HEK293 (cell line): ENCODE data around the gene ZNF836.

Experiments
- CTCF ChIA-PET: fragments of 350-600 bp; formaldehyde crosslinking; extraction: SDS; loops from one replicate; lab custom pipeline; 2021; ENCODE audit warnings: antibody characterized with exemption; lab: Yijun Ruan, JAX
- POLR2A ChIA-PET: fragments of 300-600 bp; formaldehyde crosslinking; extraction: SDS; loops from one replicate; lab custom pipeline; 2020; ENCODE audit warnings: antibody characterized with exemption, inconsistent platforms; lab: Yijun Ruan, JAX
- H3K27ac ChIP-seq: fragments of 200-500 bp; sonication (Bioruptor generic); 2 replicates; pipeline ENCODE4 v1.5.1; 2014; ENCODE audit warnings: low read depth, low read length, control low read depth, inconsistent platforms; ENCODE audit errors: extremely low read depth
- H3K36me3 ChIP-seq, 2 experiments: fragments of 200-500 bp in 1 of 2; sonication (Bioruptor generic) in 1 of 2; 1 replicate in 1 of 2; 2 replicates in 1 of 2; pipeline ENCODE4 v1.5.1; 2014 to 2017; ENCODE audit warnings: inconsistent platforms in 2 of 2, low read length in 2 of 2; ENCODE audit not compliant: control insufficient read depth in 2 of 2, insufficient read depth in 1 of 2
- H3K4me1 ChIP-seq: fragments of 200-500 bp; sonication (Bioruptor generic); 2 replicates; pipeline ENCODE4 v1.5.1; 2014; ENCODE audit warnings: mild to moderate bottlenecking, low read length, inconsistent platforms; ENCODE audit not compliant: control insufficient read depth, insufficient read depth
- H3K4me3 ChIP-seq: 2 replicates; pipeline ENCODE4 v1.5.1; 2011; ENCODE audit warnings: low read depth, mild to moderate bottlenecking, control low read depth, low read length, moderate library complexity
- H3K9me3 ChIP-seq: fragments of 200-500 bp; sonication (Bioruptor generic); 2 replicates; pipeline ENCODE4 v1.5.1; 2014; ENCODE audit warnings: low read depth, low read length, inconsistent platforms; ENCODE audit not compliant: control insufficient read depth, insufficient read depth
- EGR2 ChIP-seq: fragments of 450-650 bp; formaldehyde crosslinking; IDR thresholded peaks from 2 replicates; pipeline ENCODE4 v1.5.1; 2016; ENCODE audit warnings: low read depth, missing biosample characterization, missing genetic modification characterization
- KLF1 ChIP-seq: fragments of 450-650 bp; formaldehyde crosslinking; IDR thresholded peaks from 2 replicates; pipeline ENCODE4 v1.5.1; 2016; ENCODE audit warnings: missing biosample characterization, missing genetic modification characterization
- KLF16 ChIP-seq: fragments of 450-650 bp; formaldehyde crosslinking; IDR thresholded peaks from 2 replicates; pipeline ENCODE4 v1.5.1; 2017; ENCODE audit warnings: missing biosample characterization, missing genetic modification characterization
- KLF9 ChIP-seq: fragments of 450-650 bp; formaldehyde crosslinking; IDR thresholded peaks from 2 replicates; pipeline ENCODE4 v1.5.1; 2016; ENCODE audit warnings: missing biosample characterization, missing genetic modification characterization, low read depth
- MEIS1 ChIP-seq: sonication (generic); formaldehyde crosslinking; IDR thresholded peaks from 2 replicates; pipeline ENCODE4 v1.8.1; 2022; ENCODE audit warnings: missing genetic modification reagents, mild to moderate bottlenecking, borderline replicate concordance
- SP3 ChIP-seq: fragments of 450-650 bp; formaldehyde crosslinking; IDR thresholded peaks from 2 replicates; pipeline ENCODE4 v1.5.1; 2016; ENCODE audit warnings: missing biosample characterization, missing genetic modification characterization
- TRIM28 ChIP-seq: IDR thresholded peaks from 2 replicates; pipeline ENCODE4 v1.6.1; 2011; ENCODE audit warnings: low read length, control low read depth, borderline replicate concordance
- ZBTB20 ChIP-seq: fragments of 450-650 bp; formaldehyde crosslinking; IDR thresholded peaks from 2 replicates; pipeline ENCODE4 v1.5.1; 2016; ENCODE audit warnings: missing biosample characterization, missing genetic modification characterization
- ZBTB8A ChIP-seq: fragments of 450-650 bp; formaldehyde crosslinking; IDR thresholded peaks from 2 replicates; pipeline ENCODE4 v1.5.1; 2016; ENCODE audit warnings: missing biosample characterization, missing genetic modification characterization
- ZFHX2 ChIP-seq: fragments of 450-650 bp; formaldehyde crosslinking; conservative IDR thresholded peaks from 2 replicates; pipeline ENCODE4 v1.5.1; 2016; ENCODE audit warnings: missing biosample characterization, missing genetic modification characterization
- ZFP41 ChIP-seq: fragments of 450-650 bp; formaldehyde crosslinking; IDR thresholded peaks from 2 replicates; pipeline ENCODE4 v1.5.1; 2016; ENCODE audit warnings: missing biosample characterization, missing genetic modification characterization, borderline replicate concordance
- ZIC2 ChIP-seq: fragments of 450-650 bp; formaldehyde crosslinking; IDR thresholded peaks from 2 replicates; pipeline ENCODE4 v1.5.1; 2016; ENCODE audit warnings: missing biosample characterization, missing genetic modification characterization
- ZNF112 ChIP-seq: fragments of 450-650 bp; formaldehyde crosslinking; IDR thresholded peaks from 2 replicates; pipeline ENCODE4 v1.5.0; 2017; ENCODE audit warnings: missing biosample characterization, missing genetic modification characterization
- ZNF140 ChIP-seq: fragments of 450-650 bp; formaldehyde crosslinking; IDR thresholded peaks from 2 replicates; pipeline ENCODE4 v1.5.1; 2016; ENCODE audit warnings: missing biosample characterization, missing genetic modification characterization
- ZNF146 ChIP-seq: fragments of 450-650 bp; formaldehyde crosslinking; IDR thresholded peaks from 2 replicates; pipeline ENCODE4 v1.5.1; 2016; ENCODE audit warnings: missing biosample characterization, missing genetic modification characterization
- ZNF274 ChIP-seq, 2 experiments: fragments of 200-500 bp in 1 of 2; fragments of 450-650 bp in 1 of 2; sonication (Bioruptor generic) in 1 of 2; formaldehyde crosslinking in 1 of 2; IDR thresholded peaks; 2 replicates each; pipeline versions ENCODE4 v1.5.1 to v1.6.1; 2014 to 2016; ENCODE audit warnings: borderline replicate concordance in 1 of 2, inconsistent platforms in 1 of 2, low read length in 1 of 2, missing biosample characterization in 1 of 2, missing genetic modification characterization in 1 of 2
- ZNF311 ChIP-seq: fragments of 450-650 bp; formaldehyde crosslinking; IDR thresholded peaks from 2 replicates; pipeline ENCODE4 v1.5.1; 2017; ENCODE audit warnings: missing biosample characterization, missing genetic modification characterization, borderline replicate concordance
- ZNF335 ChIP-seq: fragments of 450-650 bp; formaldehyde crosslinking; conservative IDR thresholded peaks from 2 replicates; pipeline ENCODE4 v1.5.1; 2016; ENCODE audit warnings: missing biosample characterization, missing genetic modification characterization
- ZNF341 ChIP-seq: fragments of 450-650 bp; formaldehyde crosslinking; IDR thresholded peaks from 2 replicates; pipeline ENCODE4; 2016; ENCODE audit warnings: low read depth, missing biosample characterization, missing genetic modification characterization
- ZNF350 ChIP-seq: fragments of 450-650 bp; formaldehyde crosslinking; IDR thresholded peaks from 2 replicates; pipeline ENCODE4 v1.5.0; 2017; ENCODE audit warnings: missing biosample characterization, mild to moderate bottlenecking, missing genetic modification characterization
- ZNF366 ChIP-seq: fragments of 450-650 bp; formaldehyde crosslinking; conservative IDR thresholded peaks from 2 replicates; pipeline ENCODE4 v1.5.1; 2016; ENCODE audit warnings: missing biosample characterization, missing genetic modification characterization
- ZNF510 ChIP-seq: fragments of 450-650 bp; formaldehyde crosslinking; IDR thresholded peaks from 2 replicates; pipeline ENCODE4 v1.5.1; 2018; ENCODE audit warnings: mild to moderate bottlenecking, missing genetic modification characterization, missing biosample characterization; ENCODE audit not compliant: insufficient replicate concordance
- ZNF621 ChIP-seq: fragments of 450-650 bp; formaldehyde crosslinking; IDR thresholded peaks from 2 replicates; pipeline ENCODE4 v1.5.1; 2017; ENCODE audit warnings: missing biosample characterization, missing genetic modification characterization
- ZNF623 ChIP-seq: fragments of 450-650 bp; formaldehyde crosslinking; IDR thresholded peaks from 2 replicates; pipeline ENCODE4 v1.5.1; 2016; ENCODE audit warnings: missing biosample characterization, missing genetic modification characterization
- ZNF629 ChIP-seq: fragments of 450-650 bp; formaldehyde crosslinking; IDR thresholded peaks from 2 replicates; pipeline ENCODE4 v1.5.1; 2017; ENCODE audit warnings: missing biosample characterization, missing genetic modification characterization
- ZNF660 ChIP-seq: fragments of 450-650 bp; IDR thresholded peaks from 2 replicates; pipeline ENCODE4 v1.5.1; 2018; ENCODE audit warnings: missing biosample characterization, mild to moderate bottlenecking, missing genetic modification characterization
- ZNF747 ChIP-seq: fragments of 450-650 bp; formaldehyde crosslinking; IDR thresholded peaks from 2 replicates; pipeline ENCODE4 v1.5.1; 2016; ENCODE audit warnings: missing biosample characterization, missing genetic modification characterization
- ZNF768 ChIP-seq: fragments of 450-650 bp; formaldehyde crosslinking; IDR thresholded peaks from 2 replicates; pipeline ENCODE4 v1.5.1; 2018; ENCODE audit warnings: missing biosample characterization, mild to moderate bottlenecking, missing genetic modification characterization
- ZNF791 ChIP-seq: fragments of 450-650 bp; formaldehyde crosslinking; IDR thresholded peaks from 2 replicates; pipeline ENCODE4 v1.5.1; 2016; ENCODE audit warnings: missing biosample characterization, missing genetic modification characterization
- TF ChIP-seq, protein P1 (sequence below): fragments of 450-650 bp; formaldehyde crosslinking; IDR thresholded peaks from 2 replicates; pipeline ENCODE4 v1.5.1; 2016; ENCODE audit warnings: missing biosample characterization, missing genetic modification characterization
- TF ChIP-seq, protein P2 (sequence below): fragments of 450-650 bp; formaldehyde crosslinking; IDR thresholded peaks from 2 replicates; pipeline ENCODE4 v1.5.1; 2016; ENCODE audit warnings: missing biosample characterization, missing genetic modification characterization
- TF ChIP-seq, protein P3 (sequence below): fragments of 450-650 bp; formaldehyde crosslinking; optimal IDR thresholded peaks from 2 replicates; pipeline ENCODE3; 2016; ENCODE audit warnings: missing biosample characterization, mild to moderate bottlenecking, missing genetic modification characterization

ZNF836 gene

DNA sequence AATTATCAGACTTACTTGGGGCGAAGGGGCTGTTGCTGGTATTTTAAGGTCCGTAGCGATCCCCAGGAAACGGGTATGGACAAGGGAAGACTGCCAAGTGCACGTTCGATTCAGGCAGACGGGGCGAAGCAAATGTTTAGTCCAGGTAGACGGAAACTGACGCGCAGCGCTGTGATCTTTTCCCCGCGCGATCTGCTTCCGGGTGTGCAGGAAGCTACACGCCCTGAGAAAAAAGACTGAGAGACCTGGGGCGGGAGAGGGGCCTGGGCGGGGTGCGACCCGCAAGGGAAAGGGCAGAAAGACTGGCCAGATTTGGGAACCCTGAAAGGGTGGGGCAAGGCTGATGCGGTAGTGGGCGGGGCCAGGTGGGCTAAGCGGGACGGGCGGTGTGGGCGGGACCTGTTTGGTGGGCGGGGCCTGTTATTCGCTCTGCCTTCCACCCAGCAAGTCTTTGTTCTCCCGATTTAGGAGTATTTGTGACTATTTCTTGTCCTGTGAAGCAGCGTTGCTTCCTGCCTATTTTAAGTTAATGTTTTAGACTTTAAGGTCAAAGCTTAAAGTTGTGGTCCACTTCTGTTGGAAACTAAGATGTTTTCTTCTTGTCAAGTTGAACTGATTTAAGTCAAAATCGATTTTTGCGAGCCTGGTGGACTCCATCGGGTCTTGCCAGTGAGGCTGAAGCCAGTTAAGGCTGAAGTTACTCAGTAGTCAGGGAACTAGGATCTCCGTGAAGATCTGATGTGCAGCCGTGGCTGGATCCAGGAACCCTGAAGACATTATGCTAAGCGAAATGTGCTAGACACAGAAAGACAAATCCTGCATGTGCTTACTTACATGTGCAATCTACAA is at the start of gene ZNF836:
TSS of gene ZNF836 (minus strand) at position 301 of the 849 bp plus-strand sequence. CDS start 3,549 bp downstream, outside the sequence.
- Histone ChIP-seq H3K27ac (peak within 1 kb of the TSS; percentile 34; the same call in 1 of the 2 replicates), H3K9me3 (no peaks in the 10 kb centered on the region), H3K36me3 (peaks cover 21 to 24% of the 10 kb centered on the region in 2 experiments), H3K4me3 (peak within 1 kb of the TSS; percentile 81), H3K4me1 (peaks cover 6% of the 10 kb centered on the region)
- CTCF ChIA-PET, result interaction anchor here (0.6 kb wide), 1 partner anchor 783 kb away, joined by 3 read pairs; no protein-coding TSS in a partner anchor
- POLR2A ChIA-PET, result interaction anchor here (0.7 to 1.7 kb wide), 3 partner anchors 12 to 17 kb away, joined by 6 to 16 read pairs (median 9); partner anchors contain the start of gene PPP2R1A
- peak; percentile 34; the same call in 1 of the 2 replicates for TF ChIP-seq EGR2
- TF ChIP-seq, protein P1, sequence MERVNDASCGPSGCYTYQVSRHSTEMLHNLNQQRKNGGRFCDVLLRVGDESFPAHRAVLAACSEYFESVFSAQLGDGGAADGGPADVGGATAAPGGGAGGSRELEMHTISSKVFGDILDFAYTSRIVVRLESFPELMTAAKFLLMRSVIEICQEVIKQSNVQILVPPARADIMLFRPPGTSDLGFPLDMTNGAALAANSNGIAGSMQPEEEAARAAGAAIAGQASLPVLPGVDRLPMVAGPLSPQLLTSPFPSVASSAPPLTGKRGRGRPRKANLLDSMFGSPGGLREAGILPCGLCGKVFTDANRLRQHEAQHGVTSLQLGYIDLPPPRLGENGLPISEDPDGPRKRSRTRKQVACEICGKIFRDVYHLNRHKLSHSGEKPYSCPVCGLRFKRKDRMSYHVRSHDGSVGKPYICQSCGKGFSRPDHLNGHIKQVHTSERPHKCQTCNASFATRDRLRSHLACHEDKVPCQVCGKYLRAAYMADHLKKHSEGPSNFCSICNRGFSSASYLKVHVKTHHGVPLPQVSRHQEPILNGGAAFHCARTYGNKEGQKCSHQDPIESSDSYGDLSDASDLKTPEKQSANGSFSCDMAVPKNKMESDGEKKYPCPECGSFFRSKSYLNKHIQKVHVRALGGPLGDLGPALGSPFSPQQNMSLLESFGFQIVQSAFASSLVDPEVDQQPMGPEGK (tag by site-specific recombination), result peak; percentile 75
- TF ChIP-seq ZNF112 (tag by site-specific recombination), result no peak
- no peak for TF ChIP-seq ZNF274 (IDR thresholded peaks at IDR 0.05; ENCODE audit: low read length)
- TF ChIP-seq ZNF274 (tag by site-specific recombination; IDR thresholded peaks at IDR 0.05; ENCODE audit: borderline replicate concordance), result no peak
- peak; percentile 60; the same call in 1 of the 2 replicates for TF ChIP-seq ZFHX2 (tag by site-specific recombination)
- TF ChIP-seq ZNF623, result no peak
- peak; percentile 55; the same call in 1 of the 2 replicates for TF ChIP-seq ZBTB20 (tag by site-specific recombination)
- TF ChIP-seq ZNF146 (tag by site-specific recombination), result no peak
- TF ChIP-seq KLF16 (tag by site-specific recombination), result no peak
- no peak for TF ChIP-seq ZNF660 (tag by site-specific recombination)
- TF ChIP-seq KLF1 (tag by site-specific recombination), result peak; percentile 86
- no peak for TF ChIP-seq ZNF510 (tag by site-specific recombination)
- TF ChIP-seq, protein P2, sequence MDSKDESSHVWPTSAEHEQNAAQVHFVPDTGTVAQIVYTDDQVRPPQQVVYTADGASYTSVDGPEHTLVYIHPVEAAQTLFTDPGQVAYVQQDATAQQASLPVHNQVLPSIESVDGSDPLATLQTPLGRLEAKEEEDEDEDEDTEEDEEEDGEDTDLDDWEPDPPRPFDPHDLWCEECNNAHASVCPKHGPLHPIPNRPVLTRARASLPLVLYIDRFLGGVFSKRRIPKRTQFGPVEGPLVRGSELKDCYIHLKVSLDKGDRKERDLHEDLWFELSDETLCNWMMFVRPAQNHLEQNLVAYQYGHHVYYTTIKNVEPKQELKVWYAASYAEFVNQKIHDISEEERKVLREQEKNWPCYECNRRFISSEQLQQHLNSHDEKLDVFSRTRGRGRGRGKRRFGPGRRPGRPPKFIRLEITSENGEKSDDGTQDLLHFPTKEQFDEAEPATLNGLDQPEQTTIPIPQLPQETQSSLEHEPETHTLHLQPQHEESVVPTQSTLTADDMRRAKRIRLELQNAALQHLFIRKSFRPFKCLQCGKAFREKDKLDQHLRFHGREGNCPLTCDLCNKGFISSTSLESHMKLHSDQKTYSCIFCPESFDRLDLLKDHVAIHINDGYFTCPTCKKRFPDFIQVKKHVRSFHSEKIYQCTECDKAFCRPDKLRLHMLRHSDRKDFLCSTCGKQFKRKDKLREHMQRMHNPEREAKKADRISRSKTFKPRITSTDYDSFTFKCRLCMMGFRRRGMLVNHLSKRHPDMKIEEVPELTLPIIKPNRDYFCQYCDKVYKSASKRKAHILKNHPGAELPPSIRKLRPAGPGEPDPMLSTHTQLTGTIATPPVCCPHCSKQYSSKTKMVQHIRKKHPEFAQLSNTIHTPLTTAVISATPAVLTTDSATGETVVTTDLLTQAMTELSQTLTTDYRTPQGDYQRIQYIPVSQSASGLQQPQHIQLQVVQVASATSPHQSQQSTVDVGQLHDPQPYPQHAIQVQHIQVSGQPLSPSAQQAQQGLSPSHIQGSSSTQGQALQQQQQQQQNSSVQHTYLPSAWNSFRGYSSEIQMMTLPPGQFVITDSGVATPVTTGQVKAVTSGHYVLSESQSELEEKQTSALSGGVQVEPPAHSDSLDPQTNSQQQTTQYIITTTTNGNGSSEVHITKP (tag by site-specific recombination), result peak; percentile 55
- TF ChIP-seq ZNF768 (tag by site-specific recombination), result no peak
- TF ChIP-seq ZNF747 (tag by site-specific recombination), result no peak
- TF ChIP-seq ZNF335, result peak; percentile 93
- TF ChIP-seq ZNF629, result no peak
- no peak for TF ChIP-seq ZNF621 (tag by site-specific recombination)
- TF ChIP-seq ZBTB8A, result peak; percentile 31; the same call in 1 of the 2 replicates
- no peak for TF ChIP-seq MEIS1 (CRISPR knock-in tag)
- TF ChIP-seq ZNF791, result no peak
- TF ChIP-seq ZFP41 (tag by site-specific recombination), result no peak
- TF ChIP-seq ZNF311 (tag by site-specific recombination), result no peak
- no peak for TF ChIP-seq ZIC2 (tag by site-specific recombination)
- TF ChIP-seq, protein P3, sequence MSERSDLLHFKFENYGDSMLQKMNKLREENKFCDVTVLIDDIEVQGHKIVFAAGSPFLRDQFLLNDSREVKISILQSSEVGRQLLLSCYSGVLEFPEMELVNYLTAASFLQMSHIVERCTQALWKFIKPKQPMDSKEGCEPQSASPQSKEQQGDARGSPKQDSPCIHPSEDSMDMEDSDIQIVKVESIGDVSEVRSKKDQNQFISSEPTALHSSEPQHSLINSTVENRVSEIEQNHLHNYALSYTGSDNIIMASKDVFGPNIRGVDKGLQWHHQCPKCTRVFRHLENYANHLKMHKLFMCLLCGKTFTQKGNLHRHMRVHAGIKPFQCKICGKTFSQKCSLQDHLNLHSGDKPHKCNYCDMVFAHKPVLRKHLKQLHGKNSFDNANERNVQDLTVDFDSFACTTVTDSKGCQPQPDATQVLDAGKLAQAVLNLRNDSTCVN (tag by site-specific recombination), result no peak
- peak; percentile 84 for TF ChIP-seq SP3 (tag by site-specific recombination)
- TF ChIP-seq ZNF366 (tag by site-specific recombination), result 0 out of 2 replicates have a peak, but pooled peaks have one; percentile 23
- peak; percentile 89 for TF ChIP-seq KLF9 (tag by site-specific recombination)
- TF ChIP-seq TRIM28, result no peak
- 0 out of 2 replicates have a peak, but pooled peaks have one; percentile 7 for TF ChIP-seq ZNF341 (tag by site-specific recombination)
- TF ChIP-seq ZNF350, result no peak
- no peak for TF ChIP-seq ZNF140 (tag by site-specific recombination)
